GM18858 (cell line): ENCODE results near the gene KIF26B.
"Not testable (repeated sequence)": the region's sequence is repeated elsewhere in the genome, so short reads cannot be mapped to it uniquely, and the experiment has no call there.

Source experiments
- ATAC-seq: cut with Tn5 transposase; IDR thresholded peaks from one replicate; pipeline ENCODE4 v1.9.1; 2021; ENCODE audit not compliant: unreplicated experiment

Gene KIF26B

GRCh38 chr1:245311887-245312536, 157.2 kb downstream of the KIF26B start:
- ATAC-seq, result no peak

DNA sequence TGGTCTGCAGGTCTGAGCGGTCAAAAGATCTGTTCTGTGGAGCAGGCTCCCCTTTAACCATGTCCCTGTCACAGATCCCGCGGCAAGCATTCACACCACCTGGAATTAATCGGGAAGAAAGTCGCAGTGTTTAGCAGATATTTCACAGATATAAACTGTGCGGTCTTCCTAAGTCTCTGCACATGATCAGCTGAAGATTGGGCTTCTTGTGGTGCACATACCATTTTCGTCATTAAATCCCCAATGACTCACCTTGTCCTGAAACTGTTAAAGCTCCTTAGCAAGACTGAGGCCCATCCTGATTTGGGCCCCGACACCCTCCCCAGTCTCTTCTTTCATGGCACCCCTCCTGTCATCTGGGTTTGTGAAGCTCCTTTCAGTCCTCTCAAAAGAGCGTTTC, 158.8 kb downstream of the KIF26B start:
- ATAC-seq, result no peak

DNA sequence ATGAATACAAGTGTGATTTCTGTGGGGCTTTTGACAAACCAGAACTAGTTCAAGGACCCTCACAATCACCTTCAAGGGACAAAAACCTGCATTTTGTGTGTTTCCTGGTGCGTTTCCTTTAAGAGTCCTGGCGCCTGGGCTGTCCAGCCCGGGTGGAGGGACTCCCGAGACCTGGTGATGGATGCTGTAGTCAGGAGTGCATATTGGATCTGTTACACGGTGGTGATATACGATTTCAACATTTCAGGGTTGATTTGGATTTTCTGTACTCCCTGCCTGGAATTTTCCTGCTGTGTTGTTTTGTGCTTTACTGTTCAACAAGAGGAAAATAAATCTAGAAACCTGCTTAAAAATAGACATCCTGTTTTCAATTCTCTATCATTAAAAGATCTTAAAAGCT, 162.0 kb downstream of the KIF26B start:
- no peak for ATAC-seq

DNA sequence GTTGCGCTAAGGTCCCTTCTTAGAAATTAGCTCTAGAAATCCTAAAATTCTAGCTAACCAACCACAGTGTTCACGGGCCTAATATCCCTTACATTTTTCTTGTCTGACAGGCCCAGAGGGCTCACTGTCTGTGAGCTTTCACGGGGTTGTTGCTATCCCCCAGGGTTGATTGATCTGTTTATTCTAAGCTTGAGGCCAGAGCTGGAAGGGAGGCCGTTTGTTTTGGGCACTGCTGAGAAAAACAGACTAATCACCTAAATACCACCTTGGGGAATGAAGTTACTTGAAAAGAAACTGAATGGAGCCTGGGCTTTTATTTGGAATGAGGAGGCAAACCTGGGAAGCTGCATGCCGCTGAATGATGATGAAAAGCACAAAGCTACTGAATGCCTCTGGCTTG, 162.4 kb downstream of the KIF26B start:
- ATAC-seq, result no peak

DNA sequence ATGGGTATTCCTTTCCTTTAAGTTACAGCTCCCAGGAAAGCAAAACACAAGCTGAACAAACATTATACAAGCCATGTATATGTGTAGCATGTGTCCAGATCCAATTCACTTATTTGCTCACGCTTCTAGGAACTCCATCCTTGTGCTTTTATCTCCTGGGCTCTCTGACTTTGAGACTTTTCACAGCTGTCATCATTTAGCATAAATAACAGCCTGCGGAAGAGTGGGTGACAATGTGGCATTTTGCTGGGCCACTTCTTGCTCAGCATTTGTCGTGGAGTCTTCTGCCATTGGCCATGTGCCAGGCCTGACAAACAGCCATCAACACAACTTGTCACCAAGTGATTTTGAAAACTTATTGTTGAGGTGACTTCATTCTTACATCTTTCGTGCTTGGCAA, 164.3 kb downstream of the KIF26B start:
- ATAC-seq, result no peak

- no peak for ATAC-seq
Measured at GRCh38 chr1:245322673-245323072, 167.9 kb downstream of the KIF26B start.

GRCh38 chr1:245323765-245324164, 169.0 kb downstream of the KIF26B start:
- not testable (repeated sequence) for ATAC-seq

DNA sequence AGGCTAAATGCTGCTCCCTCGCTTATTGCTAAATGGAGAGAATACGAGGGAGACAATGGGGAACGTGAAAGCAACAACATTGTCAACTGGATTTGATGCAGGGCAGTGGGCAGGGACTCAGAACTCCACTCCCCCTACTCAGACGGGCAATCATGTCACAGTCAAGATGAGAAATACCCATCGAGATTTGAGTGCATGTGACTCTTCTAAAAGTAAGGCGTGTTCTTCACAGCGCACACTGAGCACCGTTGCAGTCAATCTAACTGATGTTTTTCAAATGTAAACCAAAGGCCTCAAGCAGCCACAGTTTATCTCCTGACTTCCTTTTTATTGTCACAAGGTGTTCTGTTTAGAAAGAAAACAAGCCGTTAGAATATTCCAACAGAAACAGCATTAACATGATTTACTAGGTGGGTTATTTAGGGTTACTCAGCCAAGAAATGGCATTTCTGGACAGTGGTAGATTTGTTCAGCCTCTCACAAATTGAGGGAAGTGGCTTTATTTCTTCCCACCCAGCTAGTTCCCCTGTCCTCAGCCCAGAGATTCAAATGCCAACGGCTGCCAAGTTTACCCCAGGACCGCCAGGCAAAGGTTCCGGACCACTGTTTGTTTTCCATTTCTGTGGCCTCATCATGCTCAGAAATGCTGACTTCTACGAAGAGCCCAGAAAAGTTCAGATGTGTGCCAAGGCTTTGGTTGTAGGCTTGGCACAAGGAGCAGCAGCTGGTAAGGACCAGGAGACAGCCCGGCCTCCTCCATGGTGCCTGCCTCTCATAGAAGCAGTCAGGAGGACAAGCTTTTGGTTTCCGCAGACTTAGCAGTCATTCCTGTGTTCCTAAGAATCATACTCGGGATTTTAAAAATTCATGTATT, 171.4 kb downstream of the KIF26B start:
- ATAC-seq, result no peak

GRCh38 chr1:245327360-245327759, 172.6 kb downstream of the KIF26B start:
- no peak for ATAC-seq

GRCh38 chr1:245327842-245328241, 173.1 kb downstream of the KIF26B start:
- no peak for ATAC-seq

DNA sequence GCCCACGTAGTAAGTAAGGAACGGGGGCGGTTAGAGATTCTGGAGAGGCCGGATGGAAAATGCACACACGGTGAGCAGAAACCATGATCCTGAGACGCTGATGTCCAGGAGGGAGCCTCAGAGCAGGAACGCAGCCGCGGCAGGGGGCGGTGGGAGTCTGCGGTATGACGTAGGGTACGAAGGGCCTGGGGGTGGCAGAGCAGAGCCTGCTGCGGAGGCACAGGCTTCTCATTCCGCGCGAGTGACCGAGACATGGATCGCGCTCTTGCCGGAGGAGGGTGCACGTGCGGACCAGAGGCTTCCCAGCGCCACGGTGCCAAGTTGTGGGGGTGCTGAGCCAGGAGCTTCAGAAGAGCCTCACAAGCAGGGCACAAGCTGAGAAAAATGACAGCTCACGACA, 176.2 kb downstream of the KIF26B start:
- ATAC-seq, result no peak

GRCh38 chr1:245332085-245332484, 177.3 kb downstream of the KIF26B start:
- no peak for ATAC-seq

DNA sequence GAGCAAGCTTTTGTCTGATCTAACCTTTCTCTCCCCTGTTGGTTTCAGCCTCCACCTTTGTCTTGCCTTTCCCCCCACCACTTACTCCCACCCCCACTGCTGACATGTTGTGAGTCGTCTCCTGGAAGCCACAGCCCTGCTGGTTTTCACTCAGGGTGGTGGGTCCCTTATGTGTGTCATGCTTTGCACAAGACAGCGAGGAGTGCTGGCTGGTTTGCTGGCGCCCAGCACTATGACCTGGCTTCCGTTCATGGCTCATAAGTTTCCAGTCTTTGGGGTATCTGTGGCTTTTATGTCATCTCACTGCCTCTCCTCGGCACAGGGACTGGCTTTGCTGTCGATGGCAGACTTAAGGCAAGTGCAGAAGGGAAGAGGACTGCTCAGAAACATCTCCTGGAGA, 177.7 kb downstream of the KIF26B start:
- ATAC-seq, result no peak

GRCh38 chr1:245334235-245334634, 179.4 kb downstream of the KIF26B start:
- no peak for ATAC-seq

DNA sequence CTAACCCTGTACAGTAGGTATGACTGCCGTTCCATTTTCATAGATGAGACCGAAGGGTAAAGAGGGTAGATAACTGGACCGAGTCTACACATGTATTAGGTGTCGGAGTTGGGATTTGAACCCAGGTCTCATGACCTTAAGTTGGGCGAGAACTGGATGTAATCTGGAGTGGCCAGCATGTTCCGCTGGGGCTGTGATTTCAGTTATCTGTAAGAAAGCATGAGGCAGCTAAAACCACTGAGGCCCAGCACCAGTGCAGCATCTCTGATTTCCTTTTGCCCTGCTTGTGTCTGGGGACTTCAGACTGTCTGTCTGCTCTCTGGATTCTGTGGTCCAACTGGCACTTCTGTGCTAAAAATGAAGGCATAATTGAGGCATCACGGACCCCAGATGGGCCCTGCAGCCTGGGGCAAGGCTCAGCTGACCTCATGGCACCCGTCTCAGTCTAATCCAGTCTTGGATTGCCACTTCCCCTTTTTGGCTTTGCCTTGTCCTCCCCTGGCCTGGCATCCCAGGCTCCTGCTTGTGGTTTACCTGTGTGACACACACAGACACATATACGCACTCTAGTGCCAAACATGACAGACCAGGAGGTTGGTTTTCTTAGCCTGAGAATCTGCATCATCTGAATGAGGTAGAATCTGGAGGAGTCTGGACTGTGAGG, 180.2 kb downstream of the KIF26B start:
- ATAC-seq, result no peak

DNA sequence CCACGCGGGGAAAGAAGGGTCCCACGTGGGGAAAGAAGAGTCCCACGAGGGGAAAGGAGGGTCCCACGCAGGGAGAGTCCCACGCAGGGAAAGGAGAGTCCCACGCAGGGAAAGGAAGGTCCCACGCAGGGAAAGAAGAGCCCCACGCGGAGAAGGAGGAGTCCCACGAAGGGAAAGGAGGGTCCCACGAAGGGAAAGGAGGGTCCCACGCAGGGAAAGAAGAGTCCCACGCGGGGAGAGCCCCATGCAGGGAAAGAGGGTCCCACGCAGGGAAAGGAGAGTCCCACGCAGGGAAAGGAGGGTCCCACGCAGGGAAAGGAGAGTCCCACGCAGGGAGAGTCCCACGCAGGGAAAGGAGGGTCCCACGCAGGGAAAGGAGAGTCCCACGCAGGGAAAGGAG, 180.9 kb downstream of the KIF26B start:
- ATAC-seq, result not testable (repeated sequence)

GRCh38 chr1:245336149-245336983, 181.6 kb downstream of the KIF26B start:
- no peak for ATAC-seq

DNA sequence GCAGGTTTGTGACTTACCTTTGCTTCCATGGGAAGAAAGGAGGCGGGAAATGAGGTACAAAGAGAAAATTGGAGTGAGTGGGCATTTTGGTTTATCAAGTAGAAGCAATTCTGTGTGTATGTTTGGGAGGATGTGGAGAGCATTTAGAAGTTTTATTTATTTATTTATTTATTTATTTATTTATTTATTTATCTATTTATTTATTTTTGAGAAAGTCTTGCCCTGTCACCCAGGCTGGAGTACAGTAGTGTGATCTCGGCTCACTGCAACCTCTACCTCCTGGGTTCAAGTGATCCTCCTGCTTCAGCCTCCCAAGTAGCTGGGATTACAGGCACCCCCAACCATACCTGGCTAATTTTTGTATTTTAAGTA, 182.2 kb downstream of the KIF26B start:
- not testable (repeated sequence) for ATAC-seq

- no peak for ATAC-seq
Measured at GRCh38 chr1:245337829-245338484, 183.2 kb downstream of the KIF26B start.

GRCh38 chr1:245338485-245338877, 183.7 kb downstream of the KIF26B start:
- no peak for ATAC-seq

DNA sequence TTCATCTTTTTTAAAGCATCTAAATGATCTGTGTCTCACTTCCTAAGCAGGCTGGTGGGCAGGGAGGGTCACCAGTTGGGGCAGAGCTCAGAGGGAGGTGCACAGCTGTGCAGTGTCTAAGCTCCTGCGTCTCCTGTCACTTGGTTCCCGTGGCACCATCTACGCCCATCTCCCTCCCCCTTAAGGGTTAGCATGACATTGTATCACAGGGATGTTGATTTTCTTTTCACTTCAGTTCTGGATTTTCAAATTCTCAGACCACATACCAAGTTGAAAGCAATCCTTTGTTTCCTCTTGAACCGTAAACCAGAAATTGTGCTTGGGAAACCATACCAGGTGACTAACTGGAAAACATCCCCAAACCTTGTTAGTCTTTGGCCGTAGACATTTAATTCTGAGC, 187.0 kb downstream of the KIF26B start:
- no peak for ATAC-seq
